DMS153 (cell line): ENCODE measurements around the gene CDX1.

Experiments
- DNase-seq: peaks from one replicate; lab custom pipeline; 2025; lab: John Stamatoyannopoulos, UW

CDX1 gene

GRCh38 chr5:150208187-150209098 lies 41.9 kb downstream of the CDX1 start:
- no peak for DNase-seq

GRCh38 chr5:150209099-150209635 lies 42.6 kb downstream of the CDX1 start:
- DNase-seq: no peak

- no peak for DNase-seq
These were observed 44.1 kb downstream of the CDX1 start for GRCh38 chr5:150210644-150211043.

GRCh38 chr5:150211156-150212030 lies 44.8 kb downstream of the CDX1 start:
- DNase-seq: no peak

- DNase-seq: no peak
These were observed 47.0 kb downstream of the CDX1 start for GRCh38 chr5:150213530-150213929.

GRCh38 chr5:150214289-150214688 lies 47.7 kb downstream of the CDX1 start:
- DNase-seq: no peak

GRCh38 chr5:150215979-150216944 lies 49.7 kb downstream of the CDX1 start:
- DNase-seq: no peak

GRCh38 chr5:150217038-150217437 lies 50.5 kb downstream of the CDX1 start:
- no peak for DNase-seq

- DNase-seq: peak; percentile 3
These were observed 51.5 kb downstream of the CDX1 start for GRCh38 chr5:150217873-150218692.

GRCh38 chr5:150218693-150219035 lies 52.1 kb downstream of the CDX1 start:
- DNase-seq: no peak

- DNase-seq: no peak
These were observed 52.6 kb downstream of the CDX1 start for GRCh38 chr5:150219142-150219541.

- DNase-seq: no peak
These were observed 53.3 kb downstream of the CDX1 start for GRCh38 chr5:150219861-150220260.

GRCh38 chr5:150221471-150221870 lies 54.9 kb downstream of the CDX1 start:
- no peak for DNase-seq

- DNase-seq: no peak
These were observed 56.3 kb downstream of the CDX1 start for GRCh38 chr5:150222906-150223305.

GRCh38 chr5:150223474-150223873 lies 56.9 kb downstream of the CDX1 start:
- no peak for DNase-seq

- DNase-seq: no peak
These were observed 58.0 kb downstream of the CDX1 start for GRCh38 chr5:150224483-150225027.

GRCh38 chr5:150227036-150227435 lies 60.5 kb downstream of the CDX1 start:
- DNase-seq: no peak

- DNase-seq: no peak
These were observed 61.2 kb downstream of the CDX1 start for GRCh38 chr5:150227606-150228273.

- DNase-seq: no peak
These were observed 63.0 kb downstream of the CDX1 start for GRCh38 chr5:150229571-150229970.

- no peak for DNase-seq
These were observed 64.3 kb downstream of the CDX1 start for GRCh38 chr5:150230842-150231241.
